Ovary (tissue), 3 donors: Measurements from ENCODE around the gene KRT222.

Experiments used
- POLR2A ChIP-seq: fragments of 450-650 bp; IDR thresholded peaks from one replicate; pipeline ENCODE4 v1.6.1; 2017; ENCODE audit warnings: antibody characterized with exemption, mild to moderate bottlenecking, moderate library complexity
- TF ChIP-seq, protein P1 (sequence below), 3 donors: fragments of 450-650 bp in 2 of 3; fragments of 200-600 bp in 1 of 3; IDR thresholded peaks; one replicate each; pipeline versions ENCODE4 v1.5.1 to v1.8.0; 2016 to 2022; ENCODE audit warnings: antibody characterized with exemption in 3 of 3, mild to moderate bottlenecking in 1 of 3
- donor health status: DM: no; HTN: no; CAD: no.

DNA sequence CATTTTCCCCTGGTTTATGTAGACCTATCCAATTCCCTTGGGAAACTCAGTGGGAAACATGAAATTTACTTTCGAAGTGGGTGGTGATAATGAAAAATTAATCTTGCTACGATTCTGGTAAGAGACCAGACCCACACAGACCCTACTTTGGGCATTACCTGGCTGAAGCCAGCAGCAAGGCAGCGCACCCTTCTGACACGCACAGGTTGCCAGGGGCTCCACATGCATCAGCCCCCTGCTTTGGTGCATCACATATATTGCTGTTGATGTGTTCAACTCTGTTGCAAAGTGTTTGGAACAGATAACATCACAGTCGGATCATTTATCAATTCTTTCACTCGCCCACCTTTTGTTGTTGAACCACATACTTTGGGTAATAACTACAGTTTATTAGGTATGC lies 44.0 kb downstream of the KRT222 start:
- TF ChIP-seq, protein P1, sequence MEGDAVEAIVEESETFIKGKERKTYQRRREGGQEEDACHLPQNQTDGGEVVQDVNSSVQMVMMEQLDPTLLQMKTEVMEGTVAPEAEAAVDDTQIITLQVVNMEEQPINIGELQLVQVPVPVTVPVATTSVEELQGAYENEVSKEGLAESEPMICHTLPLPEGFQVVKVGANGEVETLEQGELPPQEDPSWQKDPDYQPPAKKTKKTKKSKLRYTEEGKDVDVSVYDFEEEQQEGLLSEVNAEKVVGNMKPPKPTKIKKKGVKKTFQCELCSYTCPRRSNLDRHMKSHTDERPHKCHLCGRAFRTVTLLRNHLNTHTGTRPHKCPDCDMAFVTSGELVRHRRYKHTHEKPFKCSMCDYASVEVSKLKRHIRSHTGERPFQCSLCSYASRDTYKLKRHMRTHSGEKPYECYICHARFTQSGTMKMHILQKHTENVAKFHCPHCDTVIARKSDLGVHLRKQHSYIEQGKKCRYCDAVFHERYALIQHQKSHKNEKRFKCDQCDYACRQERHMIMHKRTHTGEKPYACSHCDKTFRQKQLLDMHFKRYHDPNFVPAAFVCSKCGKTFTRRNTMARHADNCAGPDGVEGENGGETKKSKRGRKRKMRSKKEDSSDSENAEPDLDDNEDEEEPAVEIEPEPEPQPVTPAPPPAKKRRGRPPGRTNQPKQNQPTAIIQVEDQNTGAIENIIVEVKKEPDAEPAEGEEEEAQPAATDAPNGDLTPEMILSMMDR (IDR thresholded peaks at IDR 0.05) = no peak
- no peak for TF ChIP-seq POLR2A
